Adrenal gland (tissue), 5 donors: Measurements from ENCODE around the gene FPR1.

Source experiments
- POLR2A ChIP-seq, 2 donors: fragments of 450-650 bp; IDR thresholded peaks; one replicate each; pipeline ENCODE4 v1.6.1; 2017; ENCODE audit warnings: antibody characterized with exemption in 2 of 2, mild to moderate bottlenecking in 2 of 2, moderate library complexity in 1 of 2
- TF ChIP-seq, protein P1 (sequence below), 6 experiments: fragments of 450-650 bp in 4 of 6; fragments of 200-600 bp in 2 of 6; sonication (generic) in 1 of 6; IDR thresholded peaks; 1 replicate in 5 of 6; 2 replicates in 1 of 6; pipeline versions ENCODE4 v1.5.1 to v1.8.0; 2016 to 2021; ENCODE audit warnings: antibody characterized with exemption in 6 of 6, mild to moderate bottlenecking in 2 of 6, moderate library complexity in 1 of 6
- donor health status: DM: no; HTN: no; CAD: no.

- TF ChIP-seq, protein P1, sequence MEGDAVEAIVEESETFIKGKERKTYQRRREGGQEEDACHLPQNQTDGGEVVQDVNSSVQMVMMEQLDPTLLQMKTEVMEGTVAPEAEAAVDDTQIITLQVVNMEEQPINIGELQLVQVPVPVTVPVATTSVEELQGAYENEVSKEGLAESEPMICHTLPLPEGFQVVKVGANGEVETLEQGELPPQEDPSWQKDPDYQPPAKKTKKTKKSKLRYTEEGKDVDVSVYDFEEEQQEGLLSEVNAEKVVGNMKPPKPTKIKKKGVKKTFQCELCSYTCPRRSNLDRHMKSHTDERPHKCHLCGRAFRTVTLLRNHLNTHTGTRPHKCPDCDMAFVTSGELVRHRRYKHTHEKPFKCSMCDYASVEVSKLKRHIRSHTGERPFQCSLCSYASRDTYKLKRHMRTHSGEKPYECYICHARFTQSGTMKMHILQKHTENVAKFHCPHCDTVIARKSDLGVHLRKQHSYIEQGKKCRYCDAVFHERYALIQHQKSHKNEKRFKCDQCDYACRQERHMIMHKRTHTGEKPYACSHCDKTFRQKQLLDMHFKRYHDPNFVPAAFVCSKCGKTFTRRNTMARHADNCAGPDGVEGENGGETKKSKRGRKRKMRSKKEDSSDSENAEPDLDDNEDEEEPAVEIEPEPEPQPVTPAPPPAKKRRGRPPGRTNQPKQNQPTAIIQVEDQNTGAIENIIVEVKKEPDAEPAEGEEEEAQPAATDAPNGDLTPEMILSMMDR (IDR thresholded peaks at IDR 0.05): no peak
- TF ChIP-seq POLR2A (IDR thresholded peaks at IDR 0.05): no peak
Measured at GRCh38 chr19:51797480-51797879, 45.8 kb upstream of the FPR1 start.
